Aorta (tissue), 5 donors: ENCODE measurements around the gene KNDC1. TPM values are rescaled to one million over a fixed set of nuclear protein-coding genes. Genes with fewer than 3 reads are reported as not detected.

Source experiments
- ATAC-seq: fragments of 200-7000 bp; cut with Tn5 transposase; one replicate; pipeline ENCODE4 v1.9.1; 2022; ENCODE audit warnings: moderate library complexity; ENCODE audit not compliant: low FRiP score
- DNase-seq, 2 donors: peaks; one replicate each; pipeline ENCODE4 v3.0.0-alpha.2; 2020
- H3K27ac ChIP-seq, 2 donors: one replicate each; pipeline ENCODE4 v1.5.1; 2013; ENCODE audit warnings: low read length in 2 of 2, mild to moderate bottlenecking in 2 of 2, moderate library complexity in 2 of 2, control low read depth in 1 of 2, inconsistent platforms in 1 of 2, low read depth in 1 of 2
- H3K27me3 ChIP-seq, 2 donors: one replicate each; pipeline ENCODE4 v1.6.1; 2013; ENCODE audit warnings: control low read depth in 1 of 2, low read length in 1 of 2, mild to moderate bottlenecking in 1 of 2, moderate library complexity in 1 of 2; ENCODE audit not compliant: insufficient read depth in 2 of 2, control insufficient read depth in 1 of 2
- H3K36me3 ChIP-seq, 2 donors: one replicate each; pipeline ENCODE4 v1.6.1; 2013; ENCODE audit warnings: control low read depth in 1 of 2, low read length in 1 of 2, mild to moderate bottlenecking in 1 of 2; ENCODE audit not compliant: insufficient read depth in 2 of 2, control insufficient read depth in 1 of 2
- H3K4me1 ChIP-seq, 2 donors: one replicate each; pipeline ENCODE4 v1.6.1; 2013; ENCODE audit warnings: low read length in 2 of 2, control low read depth in 1 of 2, mild to moderate bottlenecking in 1 of 2, moderate library complexity in 1 of 2; ENCODE audit not compliant: insufficient read depth in 2 of 2, control insufficient read depth in 1 of 2
- H3K4me3 ChIP-seq, 2 donors: one replicate each; pipeline ENCODE4 v1.5.1; 2013; ENCODE audit warnings: low read length in 2 of 2, control low read depth in 1 of 2, mild to moderate bottlenecking in 1 of 2
- H3K9me3 ChIP-seq: one replicate; pipeline ENCODE4 v1.6.1; 2013; ENCODE audit warnings: mild to moderate bottlenecking, low read length; ENCODE audit not compliant: control insufficient read depth
- WGBS, 2 donors: extraction: QIAGEN DNeasy Blood & Tissue Kit; methylation state at CpG; one replicate each; pipeline ENCODE4 v1.1.7; 2013; 5-methylcytosine and 5-hydroxymethylcytosine counted together
- intact Hi-C, 2 donors: fragments of 100-400 bp; cut with DNase I; formaldehyde crosslinking; loops; one replicate each; pipeline versions ENCODE4 v1.14.2 to v1.15.0; 2022
- polyA plus RNA-seq, 2 donors: library from polyadenylated mRNA; stranded (reverse); fragments of 200-250 nt; gene quantifications; one replicate each; pipeline ENCODE4 v1.2.3, GENCODE V29; 2013
- total RNA-seq, 2 donors: library from RNA; stranded (reverse); fragmentation: NEBNext Ultra II Directional; extraction: Animal tissue kit (Norgen Biotek cat#: 25700); gene quantifications; one replicate each; pipeline ENCODE4 v1.2.1, GENCODE V29; 2021
- donor health status: healthy with polysubstance abuse.
- donor health status: Bipolar disorder and iron deficiency.
- donor health status: DM: no; HTN: no; CAD: no.
- donor health status: DM: no; HTN: no; CAD: no.
- donor health status: DM: yes; HTN: yes; CAD: no.

The KNDC1 gene
- total and polyA plus RNA-seq, 4 donors: 0.05 to 0.36 (median 0.19) TPM

GRCh38 chr10:133196936-133197758 lies 37.1 kb downstream of the KNDC1 start:
- Histone ChIP-seq H3K4me3 (no peak overlapping the region), H3K27me3 (no peaks in the 10 kb centered on the region), H3K9me3 (no peaks in the 10 kb centered on the region), H3K27ac (no peak overlapping the region), H3K4me1 (no peaks in the 10 kb centered on the region), H3K36me3 (no peaks in the 10 kb centered on the region)
- DNase-seq: no peak
- WGBS, 2 donors: 89 to 92% methylated on average over 37 to 40 of the region's 40 CpGs
- intact Hi-C loops: no loop called here
- no peak for ATAC-seq

DNA sequence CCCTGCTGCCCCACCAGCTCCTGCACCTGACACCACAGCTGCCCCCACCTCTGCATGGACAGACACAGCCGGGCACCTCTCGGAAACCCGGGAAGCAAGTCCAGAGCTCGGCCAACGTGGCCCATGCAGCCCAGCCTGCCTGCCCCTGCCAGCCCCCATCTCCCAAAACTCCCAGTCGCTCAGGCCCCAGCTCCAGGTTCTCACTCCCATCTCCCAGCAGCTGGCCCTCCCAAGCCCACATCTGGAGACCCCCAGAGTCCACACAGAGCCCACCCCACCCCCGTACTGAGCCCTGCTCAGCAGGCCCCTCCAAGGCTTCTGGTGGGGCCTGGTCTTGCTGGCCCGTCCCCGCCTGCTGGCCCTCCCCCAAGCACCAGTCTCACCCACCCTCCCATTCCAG lies 37.8 kb downstream of the KNDC1 start:
- Histone ChIP-seq H3K4me1 (no peaks in the 10 kb centered on the region), H3K4me3 (no peak overlapping the region), H3K36me3 (no peaks in the 10 kb centered on the region), H3K27me3 (no peaks in the 10 kb centered on the region), H3K27ac (no peak overlapping the region), H3K9me3 (no peaks in the 10 kb centered on the region)
- WGBS, 2 donors: 92 to 96% methylated on average over 9 of the region's 9 CpGs
- DNase-seq (no peak), ATAC-seq (no peak)
- intact Hi-C loops: no loop called here

DNA sequence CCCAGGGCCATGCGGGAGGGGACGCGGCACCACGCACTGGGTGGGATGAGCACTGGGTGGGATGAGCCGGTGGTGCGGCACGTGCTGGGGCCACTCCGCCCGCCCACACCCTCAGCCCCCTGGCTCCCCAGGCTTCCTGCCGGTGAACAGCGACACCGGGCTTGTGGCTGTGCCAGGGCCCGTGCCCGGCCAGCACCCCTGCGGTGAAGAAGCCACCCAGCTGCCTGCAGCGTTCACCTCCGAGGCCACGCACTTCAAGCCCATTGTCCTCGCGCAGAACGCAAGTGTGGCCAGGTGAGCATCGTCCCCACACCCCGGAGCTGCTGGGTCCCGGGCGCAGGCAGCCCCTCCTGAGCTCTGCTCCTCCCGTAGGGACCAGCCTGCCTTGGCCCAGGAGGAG lies 38.2 kb downstream of the KNDC1 start:
- ATAC-seq (no peak), DNase-seq (no peak)
- H3K4me3 ChIP-seq: no peak overlapping the region
- no peak overlapping the region for H3K27ac ChIP-seq
- no peaks in the 10 kb centered on the region for H3K27me3 ChIP-seq
- WGBS, 2 donors: 94 to 95% methylated on average over 21 to 26 of the region's 26 CpGs
- intact Hi-C loops: no loop called here
- no peaks in the 10 kb centered on the region for H3K4me1 ChIP-seq
- H3K36me3 ChIP-seq: no peaks in the 10 kb centered on the region
- H3K9me3 ChIP-seq: no peaks in the 10 kb centered on the region

DNA sequence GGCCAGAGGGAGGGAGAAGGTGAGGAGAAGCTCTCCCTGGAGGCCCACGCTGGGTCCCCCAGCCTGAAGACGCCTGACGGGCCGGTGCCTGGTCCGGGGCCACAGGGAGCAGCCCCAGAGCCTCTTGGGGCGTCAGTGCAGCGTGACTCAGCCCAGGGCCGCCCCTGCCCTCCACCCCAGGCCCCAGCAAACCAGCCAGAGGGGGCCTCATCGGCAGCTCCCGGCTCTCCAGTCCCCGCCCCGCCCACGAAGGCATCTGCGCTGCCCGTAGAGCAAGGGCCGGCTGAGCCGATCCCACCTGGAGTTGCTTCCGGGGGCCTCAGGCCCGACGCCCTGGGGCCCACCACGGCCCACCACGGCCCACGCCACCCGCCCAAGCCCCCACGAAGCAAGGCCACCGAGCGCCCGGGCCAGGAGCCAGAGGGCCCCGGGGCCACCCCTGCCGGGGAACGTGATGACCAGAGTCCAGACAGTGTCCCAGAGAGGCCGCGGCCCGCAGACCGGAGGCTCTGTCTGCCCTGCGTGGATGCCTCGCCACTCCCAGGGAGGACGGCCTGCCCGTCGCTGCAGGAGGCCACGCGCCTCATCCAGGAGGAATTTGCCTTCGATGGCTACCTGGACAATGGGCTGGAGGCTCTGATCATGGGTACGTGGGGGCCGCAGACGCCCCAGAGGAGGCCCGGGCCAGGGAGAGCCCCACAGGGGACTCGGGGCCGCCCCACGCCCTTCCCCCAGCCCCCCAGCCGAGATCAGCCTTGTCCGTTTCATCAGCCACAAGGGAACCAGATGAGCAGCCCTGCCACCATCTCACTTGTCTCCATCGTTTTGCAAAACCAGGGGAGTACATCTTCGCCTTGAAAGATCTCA lies 38.8 kb downstream of the KNDC1 start:
- Histone ChIP-seq H3K27ac (no peak overlapping the region), H3K9me3 (no peaks in the 10 kb centered on the region), H3K4me3 (no peak overlapping the region), H3K36me3 (no peaks in the 10 kb centered on the region), H3K27me3 (no peaks in the 10 kb centered on the region), H3K4me1 (no peaks in the 10 kb centered on the region)
- DNase-seq (no peak), ATAC-seq (no peak)
- intact Hi-C loops: no loop called here
- 86 to 91% methylated on average over 51 to 54 of the region's 54 CpGs for WGBS, 2 donors

DNA sequence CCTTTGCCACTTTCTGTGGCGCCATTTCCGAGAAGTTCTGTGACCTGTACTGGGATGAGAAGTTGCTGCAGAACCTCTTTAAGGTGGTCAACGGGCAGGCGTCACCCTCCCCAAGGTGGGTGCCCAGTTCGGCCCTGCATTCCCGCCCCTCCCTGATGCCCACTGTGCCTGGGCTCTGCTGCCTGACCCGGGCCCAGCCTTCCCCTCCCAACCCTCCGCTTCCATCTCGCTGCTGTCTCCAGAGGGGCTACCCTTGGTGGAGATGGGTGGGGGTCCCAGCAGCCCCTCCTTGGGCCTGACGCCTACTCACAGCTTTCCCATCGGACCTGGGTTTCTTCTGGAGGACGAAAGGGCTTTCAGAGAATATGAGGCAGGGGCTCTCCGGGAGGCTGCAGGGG lies 39.5 kb downstream of the KNDC1 start:
- no peak overlapping the region for H3K27ac ChIP-seq
- ATAC-seq (no peak), DNase-seq (no peak)
- no peak overlapping the region for H3K4me3 ChIP-seq
- intact Hi-C loops: no loop called here
- no peaks in the 10 kb centered on the region for H3K9me3 ChIP-seq
- no peaks in the 10 kb centered on the region for H3K36me3 ChIP-seq
- H3K4me1 ChIP-seq: no peaks in the 10 kb centered on the region
- no peaks in the 10 kb centered on the region for H3K27me3 ChIP-seq
- WGBS, 2 donors: 89 to 91% methylated on average over 13 of the region's 13 CpGs

DNA sequence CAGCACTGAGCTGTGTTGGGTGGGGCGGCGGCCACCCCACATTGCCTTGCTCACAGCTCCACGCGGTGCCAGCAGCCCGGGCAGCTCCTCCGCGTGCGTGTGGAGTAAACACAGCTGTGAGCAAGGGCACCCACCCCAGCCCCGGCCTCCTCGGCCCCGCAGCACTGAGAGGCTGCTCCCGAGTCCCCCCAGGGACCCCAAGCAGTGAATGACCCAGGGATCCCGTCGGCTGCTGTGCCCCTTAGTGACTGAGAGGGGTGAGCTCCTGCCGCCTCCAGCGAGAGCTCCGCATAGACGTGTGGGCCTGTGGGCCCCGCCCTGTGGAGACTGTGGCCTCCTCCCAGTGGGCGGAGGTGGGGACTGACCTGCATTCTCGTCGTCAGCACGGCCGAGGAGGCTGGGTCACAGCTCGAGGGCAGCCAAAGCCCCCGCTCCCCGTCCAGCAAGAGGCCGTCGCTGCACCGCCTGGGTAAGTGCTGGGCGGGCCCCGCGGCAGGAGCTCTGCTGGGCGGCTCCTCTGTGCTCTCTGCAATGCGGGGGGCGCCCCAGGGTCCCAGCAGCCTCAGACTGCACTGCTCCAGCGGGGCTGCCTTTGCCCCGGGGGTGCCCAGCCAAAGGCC lies 40.1 kb downstream of the KNDC1 start:
- DNase-seq: no peak
- Histone ChIP-seq H3K36me3 (no peaks in the 10 kb centered on the region), H3K27ac (no peak overlapping the region), H3K27me3 (no peaks in the 10 kb centered on the region), H3K4me3 (no peak overlapping the region), H3K4me1 (no peaks in the 10 kb centered on the region), H3K9me3 (no peaks in the 10 kb centered on the region)
- intact Hi-C loops: no loop called here
- 62 to 76% methylated on average over 38 of the region's 38 CpGs for WGBS, 2 donors
- ATAC-seq: no peak

DNA sequence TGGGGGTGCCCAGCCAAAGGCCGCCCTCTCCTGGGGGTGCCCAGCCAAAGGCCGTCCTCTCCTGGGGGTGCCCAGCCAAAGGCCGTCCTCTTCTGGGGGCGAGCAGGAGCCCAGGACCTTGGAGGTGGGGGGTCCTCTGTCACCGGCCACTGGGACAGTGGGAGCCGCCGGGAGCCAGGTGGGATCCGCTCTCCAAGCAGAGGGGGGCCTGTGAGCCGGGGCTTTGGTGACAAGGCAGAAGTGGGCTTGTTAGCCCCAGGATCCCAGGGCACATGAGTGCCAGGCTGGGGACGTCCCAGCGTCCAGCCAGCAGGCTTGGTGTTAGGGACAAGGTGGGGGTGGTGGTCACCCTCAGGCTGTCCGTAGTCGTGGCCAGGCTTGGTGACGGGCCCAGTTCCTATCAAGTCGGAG lies 40.6 kb downstream of the KNDC1 start:
- H3K9me3 ChIP-seq: no peaks in the 10 kb centered on the region
- intact Hi-C loops: no loop called here
- ATAC-seq (no peak), DNase-seq (no peak)
- no peaks in the 10 kb centered on the region for H3K36me3 ChIP-seq
- H3K27ac ChIP-seq: no peak overlapping the region
- H3K27me3 ChIP-seq: no peaks in the 10 kb centered on the region
- 89 to 90% methylated on average over 15 of the region's 15 CpGs for WGBS, 2 donors
- H3K4me1 ChIP-seq: no peaks in the 10 kb centered on the region
- H3K4me3 ChIP-seq: no peak overlapping the region

DNA sequence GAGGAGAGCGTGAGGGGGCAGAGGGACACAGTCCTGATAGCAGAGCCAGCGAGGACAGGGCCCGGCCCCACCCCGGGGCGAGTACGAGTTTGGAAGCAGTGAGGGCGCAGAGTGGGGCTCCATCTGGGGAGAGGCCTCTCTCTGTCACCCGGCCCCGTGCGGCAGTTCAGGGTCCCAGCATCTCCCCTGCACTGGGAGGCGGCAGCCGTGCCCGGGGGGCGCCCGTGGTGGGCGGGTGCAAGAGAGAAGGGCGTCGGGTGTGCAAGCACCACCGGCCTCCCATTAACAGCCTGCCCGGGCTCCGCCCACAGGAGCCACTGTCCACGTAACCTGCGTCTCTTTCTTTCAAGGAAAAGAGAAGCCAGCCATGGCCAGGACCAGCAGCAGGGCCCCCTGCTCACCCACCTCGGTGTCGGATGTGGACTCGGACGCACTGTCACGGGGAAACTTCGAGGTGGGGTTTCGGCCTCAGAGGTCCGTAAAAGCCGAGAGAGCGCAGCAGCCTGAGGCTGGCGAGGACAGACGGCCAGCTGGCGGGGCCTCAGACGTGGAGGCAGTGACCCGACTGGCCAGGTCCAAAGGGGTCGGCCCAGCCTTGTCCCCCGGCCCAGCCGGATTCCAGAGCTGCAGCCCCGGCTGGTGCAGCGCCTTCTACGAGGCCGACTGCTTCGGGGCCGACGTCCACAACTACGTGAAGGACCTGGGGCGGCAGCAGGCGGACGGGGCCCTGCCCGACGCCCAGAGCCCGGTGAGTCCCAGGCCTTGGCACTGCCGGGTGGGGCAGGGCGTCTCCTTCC lies 41.3 kb downstream of the KNDC1 start:
- no peak for ATAC-seq
- WGBS, 2 donors: 89 to 92% methylated on average over 56 to 57 of the region's 57 CpGs

More for the DNA sequence above, 41.3 kb downstream of the KNDC1 start:
- Histone ChIP-seq H3K36me3 (no peaks in the 10 kb centered on the region), H3K9me3 (no peaks in the 10 kb centered on the region), H3K4me3 (no peak overlapping the region), H3K27ac (no peak overlapping the region), H3K27me3 (no peaks in the 10 kb centered on the region), H3K4me1 (no peaks in the 10 kb centered on the region)
- DNase-seq: no peak
- intact Hi-C loops: no loop called here
